Ishikawa (cell line): Measurements from ENCODE around the gene EDDM13.

Experiments used
- CEBPB ChIP-seq: IDR thresholded peaks from 2 replicates; pipeline ENCODE4 v1.6.1; 2012
- CREB1 ChIP-seq: IDR thresholded peaks from 2 replicates; pipeline ENCODE4 v1.6.1; 2012; ENCODE audit warnings: low read depth
- EGR1 ChIP-seq: IDR thresholded peaks from 2 replicates; pipeline ENCODE4 v1.6.1; 2012
- EP300 ChIP-seq: IDR thresholded peaks from 2 replicates; pipeline ENCODE4 v1.6.1; 2012; ENCODE audit warnings: borderline replicate concordance
- FOXM1 ChIP-seq: IDR thresholded peaks from 2 replicates; pipeline ENCODE4 v1.6.1; 2012; ENCODE audit warnings: low read depth, borderline replicate concordance
- NFIC ChIP-seq: IDR thresholded peaks from 2 replicates; pipeline ENCODE4 v1.6.1; 2012
- RAD21 ChIP-seq: IDR thresholded peaks from 2 replicates; pipeline ENCODE4 v1.6.1; 2012; ENCODE audit warnings: low read depth
- REST ChIP-seq: IDR thresholded peaks from 2 replicates; pipeline ENCODE4 v1.6.1; 2012; ENCODE audit warnings: low read depth, mild to moderate bottlenecking
- TAF1 ChIP-seq: IDR thresholded peaks from 2 replicates; pipeline ENCODE4 v1.6.1; 2012; ENCODE audit warnings: low read depth, mild to moderate bottlenecking
- TCF12 ChIP-seq: IDR thresholded peaks from 2 replicates; pipeline ENCODE4 v1.6.1; 2012; ENCODE audit warnings: low read depth
- TEAD4 ChIP-seq: IDR thresholded peaks from 2 replicates; pipeline ENCODE4 v1.6.1; 2012
- YY1 ChIP-seq: IDR thresholded peaks from 2 replicates; pipeline ENCODE4 v1.6.1; 2012; ENCODE audit warnings: low read depth
- ZBTB7A ChIP-seq: IDR thresholded peaks from 2 replicates; pipeline ENCODE4 v1.6.1; 2012; ENCODE audit warnings: low read depth
- TF ChIP-seq, protein P1 (sequence below): IDR thresholded peaks from 2 replicates; pipeline ENCODE4 v1.6.1; 2012
- TF ChIP-seq, protein P2 (sequence below): IDR thresholded peaks from 2 replicates; pipeline ENCODE4 v1.6.1; 2012

EDDM13 gene

DNA sequence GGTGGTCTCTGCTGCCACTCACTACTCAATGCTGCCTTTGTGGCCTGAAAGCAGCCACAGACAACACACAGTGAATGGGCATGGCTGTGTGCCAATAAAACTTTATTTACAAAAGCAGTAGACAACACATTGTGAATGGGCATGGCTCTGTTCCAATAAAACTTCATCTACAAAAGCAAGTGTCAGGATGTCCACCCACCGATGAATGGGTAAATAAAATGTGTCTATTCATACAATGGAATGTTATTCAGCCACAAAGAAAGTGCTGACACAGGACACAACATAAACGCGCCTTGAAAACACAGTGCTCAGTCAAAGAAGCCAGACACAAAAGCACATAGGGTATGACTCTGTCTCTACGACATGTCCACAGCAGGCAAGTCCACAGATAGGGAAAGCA, 22.0 kb downstream of the EDDM13 start:
- TF ChIP-seq EP300 (no peak), REST (no peak), EGR1 (no peak), FOXM1 (no peak), YY1 (no peak), NFIC (0 out of 2 replicates have a peak, but pooled peaks have one; percentile 7), RAD21 (no peak)

GRCh38 chr19:56295531-56296455, 23.2 kb downstream of the EDDM13 start:
- TF ChIP-seq YY1 (no peak), CEBPB (no peak), REST (no peak), RAD21 (no peak), FOXM1 (no peak), CREB1 (no peak), EGR1 (no peak), NFIC (no peak)
- TF ChIP-seq, protein P1, sequence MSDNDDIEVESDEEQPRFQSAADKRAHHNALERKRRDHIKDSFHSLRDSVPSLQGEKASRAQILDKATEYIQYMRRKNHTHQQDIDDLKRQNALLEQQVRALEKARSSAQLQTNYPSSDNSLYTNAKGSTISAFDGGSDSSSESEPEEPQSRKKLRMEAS, result no peak
- TF ChIP-seq, protein P2, sequence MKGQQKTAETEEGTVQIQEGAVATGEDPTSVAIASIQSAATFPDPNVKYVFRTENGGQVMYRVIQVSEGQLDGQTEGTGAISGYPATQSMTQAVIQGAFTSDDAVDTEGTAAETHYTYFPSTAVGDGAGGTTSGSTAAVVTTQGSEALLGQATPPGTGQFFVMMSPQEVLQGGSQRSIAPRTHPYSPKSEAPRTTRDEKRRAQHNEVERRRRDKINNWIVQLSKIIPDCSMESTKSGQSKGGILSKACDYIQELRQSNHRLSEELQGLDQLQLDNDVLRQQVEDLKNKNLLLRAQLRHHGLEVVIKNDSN, result no peak

DNA sequence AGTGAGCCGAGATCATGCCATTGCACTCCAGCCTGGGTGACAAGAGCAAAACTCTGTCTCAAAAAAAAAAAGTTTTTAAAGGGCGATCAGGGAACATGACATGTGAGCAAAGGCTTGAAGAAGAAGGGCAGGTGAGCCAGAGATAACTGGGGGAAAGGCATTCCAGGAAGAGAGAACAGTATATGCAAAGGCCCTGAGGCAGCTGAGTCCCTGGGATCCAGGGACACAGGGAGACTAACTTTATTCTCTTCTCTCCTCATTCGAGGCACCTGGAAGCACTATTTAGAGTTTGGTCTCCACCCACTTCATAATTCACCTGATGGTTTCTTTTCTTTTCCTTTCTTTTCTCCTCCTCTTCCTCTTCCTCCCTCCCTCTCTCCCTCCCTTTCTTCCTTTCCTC, 24.5 kb downstream of the EDDM13 start:
- no peak for TF ChIP-seq CREB1
- TF ChIP-seq TAF1, result no peak
- no peak for TF ChIP-seq EP300
- no peak for TF ChIP-seq RAD21
- TF ChIP-seq, protein P1, result no peak
- TF ChIP-seq YY1, result no peak
- no peak for TF ChIP-seq EGR1
- TF ChIP-seq CEBPB, result no peak
- TF ChIP-seq, protein P2, result no peak
- TF ChIP-seq FOXM1, result no peak
- no peak for TF ChIP-seq ZBTB7A
- TF ChIP-seq REST, result no peak
- no peak for TF ChIP-seq TCF12
- TF ChIP-seq NFIC, result no peak
- TF ChIP-seq TEAD4, result no peak

DNA sequence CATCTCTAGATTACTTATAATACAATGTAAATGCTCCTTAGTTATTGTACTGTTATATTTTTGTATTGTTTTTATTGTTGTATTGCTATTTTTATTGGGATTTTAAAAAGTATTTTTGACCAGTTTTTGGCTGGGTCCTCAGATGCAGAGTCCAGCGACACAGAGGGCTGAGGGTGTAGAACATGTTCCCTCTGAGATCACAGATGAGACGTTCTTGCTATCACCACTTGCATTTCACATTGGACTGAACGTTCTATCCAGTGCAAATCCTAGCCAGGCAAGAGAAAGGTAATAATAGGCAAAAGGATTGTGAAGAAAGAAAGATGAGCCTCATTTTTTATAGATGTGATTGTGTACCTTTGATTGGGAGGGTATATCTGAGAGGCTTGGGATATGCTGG, 27.1 kb downstream of the EDDM13 start:
- no peak for TF ChIP-seq NFIC
- TF ChIP-seq CEBPB, result no peak
- TF ChIP-seq, protein P1, result no peak
- TF ChIP-seq CREB1, result no peak
- TF ChIP-seq YY1, result no peak
- TF ChIP-seq, protein P2, result no peak
- TF ChIP-seq ZBTB7A, result no peak
- TF ChIP-seq EGR1, result no peak
- no peak for TF ChIP-seq FOXM1
- TF ChIP-seq TAF1, result no peak
- TF ChIP-seq RAD21, result no peak
- no peak for TF ChIP-seq REST
- no peak for TF ChIP-seq TEAD4
- TF ChIP-seq TCF12, result no peak
- no peak for TF ChIP-seq EP300
